HEK293 (cell line): ENCODE measurements around the gene CCDC40.

ENCODE experiments used
- CTCF ChIA-PET: fragments of 350-600 bp; formaldehyde crosslinking; extraction: SDS; loops from one replicate; lab custom pipeline; 2021; ENCODE audit warnings: antibody characterized with exemption; lab: Yijun Ruan, JAX
- POLR2A ChIA-PET: fragments of 300-600 bp; formaldehyde crosslinking; extraction: SDS; loops from one replicate; lab custom pipeline; 2020; ENCODE audit warnings: antibody characterized with exemption, inconsistent platforms; lab: Yijun Ruan, JAX
- H3K27ac ChIP-seq: fragments of 200-500 bp; sonication (Bioruptor generic); 2 replicates; pipeline ENCODE4 v1.5.1; 2014; ENCODE audit warnings: low read depth, low read length, control low read depth, inconsistent platforms; ENCODE audit errors: extremely low read depth
- H3K36me3 ChIP-seq, 2 experiments: fragments of 200-500 bp in 1 of 2; sonication (Bioruptor generic) in 1 of 2; 1 replicate in 1 of 2; 2 replicates in 1 of 2; pipeline ENCODE4 v1.5.1; 2014 to 2017; ENCODE audit warnings: inconsistent platforms in 2 of 2, low read length in 2 of 2; ENCODE audit not compliant: control insufficient read depth in 2 of 2, insufficient read depth in 1 of 2
- H3K4me1 ChIP-seq: fragments of 200-500 bp; sonication (Bioruptor generic); 2 replicates; pipeline ENCODE4 v1.5.1; 2014; ENCODE audit warnings: mild to moderate bottlenecking, low read length, inconsistent platforms; ENCODE audit not compliant: control insufficient read depth, insufficient read depth
- H3K4me3 ChIP-seq: 2 replicates; pipeline ENCODE4 v1.5.1; 2011; ENCODE audit warnings: low read depth, mild to moderate bottlenecking, control low read depth, low read length, moderate library complexity
- H3K9me3 ChIP-seq: fragments of 200-500 bp; sonication (Bioruptor generic); 2 replicates; pipeline ENCODE4 v1.5.1; 2014; ENCODE audit warnings: low read depth, low read length, inconsistent platforms; ENCODE audit not compliant: control insufficient read depth, insufficient read depth
- ATF2 ChIP-seq: fragments of 450-650 bp; formaldehyde crosslinking; IDR thresholded peaks from 2 replicates; pipeline ENCODE4 v1.5.1; 2016; ENCODE audit warnings: missing biosample characterization, missing genetic modification characterization, low read depth
- KLF1 ChIP-seq: fragments of 450-650 bp; formaldehyde crosslinking; IDR thresholded peaks from 2 replicates; pipeline ENCODE4 v1.5.1; 2016; ENCODE audit warnings: missing biosample characterization, missing genetic modification characterization
- OVOL3 ChIP-seq: fragments of 450-650 bp; formaldehyde crosslinking; IDR thresholded peaks from 2 replicates; pipeline ENCODE4 v1.5.1; 2016; ENCODE audit warnings: missing biosample characterization, missing genetic modification characterization
- SCRT1 ChIP-seq: fragments of 450-650 bp; formaldehyde crosslinking; IDR thresholded peaks from 2 replicates; pipeline ENCODE4 v1.5.1; 2016; ENCODE audit warnings: missing biosample characterization, missing genetic modification characterization, borderline replicate concordance
- SP2 ChIP-seq: fragments of 450-650 bp; formaldehyde crosslinking; IDR thresholded peaks from 2 replicates; pipeline ENCODE4 v1.5.1; 2016; ENCODE audit warnings: missing biosample characterization, missing genetic modification characterization
- SP7 ChIP-seq: fragments of 450-650 bp; formaldehyde crosslinking; IDR thresholded peaks from 2 replicates; pipeline ENCODE4 v1.5.1; 2016; ENCODE audit warnings: missing biosample characterization, missing genetic modification characterization
- ZFP41 ChIP-seq: fragments of 450-650 bp; formaldehyde crosslinking; IDR thresholded peaks from 2 replicates; pipeline ENCODE4 v1.5.1; 2016; ENCODE audit warnings: missing biosample characterization, missing genetic modification characterization, borderline replicate concordance
- ZNF114 ChIP-seq: fragments of 450-650 bp; formaldehyde crosslinking; IDR thresholded peaks from 2 replicates; pipeline ENCODE4 v1.5.0; 2017; ENCODE audit warnings: missing biosample characterization, missing genetic modification characterization
- ZNF133 ChIP-seq: fragments of 450-650 bp; formaldehyde crosslinking; IDR thresholded peaks from 2 replicates; pipeline ENCODE4 v1.5.1; 2016; ENCODE audit warnings: missing biosample characterization, missing genetic modification characterization
- ZNF174 ChIP-seq: fragments of 450-650 bp; formaldehyde crosslinking; IDR thresholded peaks from 2 replicates; pipeline ENCODE4 v1.5.0; 2017; ENCODE audit warnings: missing biosample characterization, mild to moderate bottlenecking, missing genetic modification characterization
- ZNF223 ChIP-seq: fragments of 450-650 bp; formaldehyde crosslinking; IDR thresholded peaks from 2 replicates; pipeline ENCODE4 v1.5.1; 2016; ENCODE audit warnings: missing biosample characterization, missing genetic modification characterization
- ZNF280C ChIP-seq: fragments of 450-650 bp; formaldehyde crosslinking; IDR thresholded peaks from 2 replicates; pipeline ENCODE4 v1.5.1; 2016; ENCODE audit warnings: missing biosample characterization, missing genetic modification characterization
- ZNF302 ChIP-seq: fragments of 450-650 bp; formaldehyde crosslinking; IDR thresholded peaks from 2 replicates; pipeline ENCODE4 v1.5.1; 2016; ENCODE audit warnings: missing biosample characterization, missing genetic modification characterization, low read depth
- ZNF510 ChIP-seq: fragments of 450-650 bp; formaldehyde crosslinking; IDR thresholded peaks from 2 replicates; pipeline ENCODE4 v1.5.1; 2018; ENCODE audit warnings: mild to moderate bottlenecking, missing genetic modification characterization, missing biosample characterization; ENCODE audit not compliant: insufficient replicate concordance
- ZNF513 ChIP-seq: fragments of 450-650 bp; IDR thresholded peaks from 2 replicates; pipeline ENCODE4 v1.5.1; 2018; ENCODE audit warnings: missing biosample characterization, missing genetic modification characterization
- ZNF677 ChIP-seq: fragments of 450-650 bp; IDR thresholded peaks from 2 replicates; pipeline ENCODE4 v1.5.0; 2018; ENCODE audit warnings: missing biosample characterization, mild to moderate bottlenecking, missing genetic modification characterization, moderate library complexity
- ZNF768 ChIP-seq: fragments of 450-650 bp; formaldehyde crosslinking; IDR thresholded peaks from 2 replicates; pipeline ENCODE4 v1.5.1; 2018; ENCODE audit warnings: missing biosample characterization, mild to moderate bottlenecking, missing genetic modification characterization
- TF ChIP-seq, protein P1 (sequence below): fragments of 450-650 bp; formaldehyde crosslinking; IDR thresholded peaks from 2 replicates; pipeline ENCODE4 v1.5.1; 2016; ENCODE audit warnings: missing biosample characterization, missing genetic modification characterization
- TF ChIP-seq, protein P2 (sequence below): fragments of 450-650 bp; formaldehyde crosslinking; IDR thresholded peaks from 2 replicates; pipeline ENCODE4 v1.5.1; 2016; ENCODE audit warnings: missing biosample characterization, missing genetic modification characterization, borderline replicate concordance
- TF ChIP-seq, protein P3 (sequence below): fragments of 450-650 bp; formaldehyde crosslinking; IDR thresholded peaks from 2 replicates; pipeline ENCODE4 v1.5.1; 2016; ENCODE audit warnings: missing biosample characterization, missing genetic modification characterization

Gene CCDC40

DNA sequence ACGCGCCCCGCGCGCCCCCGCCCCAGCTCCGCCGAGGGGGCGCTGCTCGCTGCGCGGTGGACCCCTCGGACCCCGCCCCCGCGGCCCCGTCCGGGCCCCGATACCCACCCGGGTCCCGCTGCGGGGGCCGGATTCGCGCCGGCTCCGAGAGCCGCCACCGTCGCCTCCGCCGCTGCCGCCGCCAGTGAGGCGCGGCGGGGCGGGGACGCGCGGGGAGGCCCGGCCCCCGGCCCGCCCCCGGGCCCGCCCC, 830 bp upstream of the CCDC40 start, which contains the start of gene TBC1D16 (continued):
- TF ChIP-seq ZNF513 (no peak), OVOL3 (tag by site-specific recombination) (no peak), ZNF174 (tag by site-specific recombination) (no peak)

GRCh38 chr17:80036715-80037477, 454 bp downstream of the CCDC40 start:
- POLR2A ChIA-PET, result no interaction called here
- peaks cover 0 to 17% of the 10 kb centered on the region in 2 experiments; a peak in 2 of 3 replicates for H3K36me3 ChIP-seq
- no peaks in the 10 kb centered on the region for H3K4me1 ChIP-seq
- CTCF ChIA-PET, result no interaction called here
- H3K27ac ChIP-seq, result peak overlapping the region; percentile 72; the same call in 1 of the 2 replicates
- H3K9me3 ChIP-seq, result no peaks in the 10 kb centered on the region
- peak overlapping the region; percentile 67 for H3K4me3 ChIP-seq
- TF ChIP-seq ZNF223 (tag by site-specific recombination) (no peak), ZNF280C (no peak), SP2 (tag by site-specific recombination) (peak; percentile 46; the same call in 1 of the 2 replicates), SP7 (peak; percentile 60), ZNF510 (tag by site-specific recombination) (no peak), ZNF768 (tag by site-specific recombination) (no peak), ZNF302 (tag by site-specific recombination) (no peak), ZNF133 (tag by site-specific recombination) (no peak), SCRT1 (tag by site-specific recombination) (no peak), ATF2 (tag by site-specific recombination) (no peak), ZFP41 (tag by site-specific recombination) (no peak), KLF1 (tag by site-specific recombination) (peak; percentile 24; the same call in 1 of the 2 replicates), ZNF114 (tag by site-specific recombination) (no peak), ZNF677 (tag by site-specific recombination) (no peak)
- TF ChIP-seq, protein P1, sequence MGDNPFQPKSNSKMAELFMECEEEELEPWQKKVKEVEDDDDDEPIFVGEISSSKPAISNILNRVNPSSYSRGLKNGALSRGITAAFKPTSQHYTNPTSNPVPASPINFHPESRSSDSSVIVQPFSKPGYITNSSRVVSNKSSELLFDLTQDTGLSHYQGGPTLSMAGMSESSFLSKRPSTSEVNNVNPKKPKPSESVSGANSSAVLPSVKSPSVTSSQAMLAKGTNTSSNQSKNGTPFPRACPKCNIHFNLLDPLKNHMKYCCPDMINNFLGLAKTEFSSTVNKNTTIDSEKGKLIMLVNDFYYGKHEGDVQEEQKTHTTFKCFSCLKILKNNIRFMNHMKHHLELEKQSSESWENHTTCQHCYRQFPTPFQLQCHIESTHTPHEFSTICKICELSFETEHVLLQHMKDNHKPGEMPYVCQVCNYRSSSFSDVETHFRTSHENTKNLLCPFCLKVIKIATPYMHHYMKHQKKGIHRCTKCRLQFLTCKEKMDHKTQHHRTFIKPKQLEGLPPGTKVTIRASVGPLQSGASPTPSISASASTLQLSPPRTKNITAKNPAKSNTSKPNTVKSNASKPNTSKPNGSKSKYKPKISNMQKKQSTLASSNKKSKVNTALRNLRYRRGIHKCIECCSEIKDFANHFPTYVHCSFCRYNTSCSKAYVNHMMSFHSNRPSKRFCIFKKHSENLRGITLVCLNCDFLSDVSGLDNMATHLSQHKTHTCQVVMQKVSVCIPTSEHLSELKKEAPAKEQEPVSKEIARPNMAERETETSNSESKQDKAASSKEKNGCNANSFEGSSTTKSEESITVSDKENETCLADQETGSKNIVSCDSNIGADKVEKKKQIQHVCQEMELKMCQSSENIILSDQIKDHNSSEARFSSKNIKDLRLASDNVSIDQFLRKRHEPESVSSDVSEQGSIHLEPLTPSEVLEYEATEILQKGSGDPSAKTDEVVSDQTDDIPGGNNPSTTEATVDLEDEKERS (tag by site-specific recombination), result no peak
- TF ChIP-seq, protein P2, sequence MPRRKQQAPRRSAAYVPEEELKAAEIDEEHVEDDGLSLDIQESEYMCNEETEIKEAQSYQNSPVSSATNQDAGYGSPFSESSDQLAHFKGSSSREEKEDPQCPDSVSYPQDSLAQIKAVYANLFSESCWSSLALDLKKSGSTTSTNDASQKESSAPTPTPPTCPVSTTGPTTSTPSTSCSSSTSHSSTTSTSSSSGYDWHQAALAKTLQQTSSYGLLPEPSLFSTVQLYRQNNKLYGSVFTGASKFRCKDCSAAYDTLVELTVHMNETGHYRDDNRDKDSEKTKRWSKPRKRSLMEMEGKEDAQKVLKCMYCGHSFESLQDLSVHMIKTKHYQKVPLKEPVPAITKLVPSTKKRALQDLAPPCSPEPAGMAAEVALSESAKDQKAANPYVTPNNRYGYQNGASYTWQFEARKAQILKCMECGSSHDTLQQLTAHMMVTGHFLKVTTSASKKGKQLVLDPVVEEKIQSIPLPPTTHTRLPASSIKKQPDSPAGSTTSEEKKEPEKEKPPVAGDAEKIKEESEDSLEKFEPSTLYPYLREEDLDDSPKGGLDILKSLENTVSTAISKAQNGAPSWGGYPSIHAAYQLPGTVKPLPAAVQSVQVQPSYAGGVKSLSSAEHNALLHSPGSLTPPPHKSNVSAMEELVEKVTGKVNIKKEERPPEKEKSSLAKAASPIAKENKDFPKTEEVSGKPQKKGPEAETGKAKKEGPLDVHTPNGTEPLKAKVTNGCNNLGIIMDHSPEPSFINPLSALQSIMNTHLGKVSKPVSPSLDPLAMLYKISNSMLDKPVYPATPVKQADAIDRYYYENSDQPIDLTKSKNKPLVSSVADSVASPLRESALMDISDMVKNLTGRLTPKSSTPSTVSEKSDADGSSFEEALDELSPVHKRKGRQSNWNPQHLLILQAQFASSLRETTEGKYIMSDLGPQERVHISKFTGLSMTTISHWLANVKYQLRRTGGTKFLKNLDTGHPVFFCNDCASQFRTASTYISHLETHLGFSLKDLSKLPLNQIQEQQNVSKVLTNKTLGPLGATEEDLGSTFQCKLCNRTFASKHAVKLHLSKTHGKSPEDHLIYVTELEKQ, result peak; percentile 43; the same call in 1 of the 2 replicates
- TF ChIP-seq, protein P3, sequence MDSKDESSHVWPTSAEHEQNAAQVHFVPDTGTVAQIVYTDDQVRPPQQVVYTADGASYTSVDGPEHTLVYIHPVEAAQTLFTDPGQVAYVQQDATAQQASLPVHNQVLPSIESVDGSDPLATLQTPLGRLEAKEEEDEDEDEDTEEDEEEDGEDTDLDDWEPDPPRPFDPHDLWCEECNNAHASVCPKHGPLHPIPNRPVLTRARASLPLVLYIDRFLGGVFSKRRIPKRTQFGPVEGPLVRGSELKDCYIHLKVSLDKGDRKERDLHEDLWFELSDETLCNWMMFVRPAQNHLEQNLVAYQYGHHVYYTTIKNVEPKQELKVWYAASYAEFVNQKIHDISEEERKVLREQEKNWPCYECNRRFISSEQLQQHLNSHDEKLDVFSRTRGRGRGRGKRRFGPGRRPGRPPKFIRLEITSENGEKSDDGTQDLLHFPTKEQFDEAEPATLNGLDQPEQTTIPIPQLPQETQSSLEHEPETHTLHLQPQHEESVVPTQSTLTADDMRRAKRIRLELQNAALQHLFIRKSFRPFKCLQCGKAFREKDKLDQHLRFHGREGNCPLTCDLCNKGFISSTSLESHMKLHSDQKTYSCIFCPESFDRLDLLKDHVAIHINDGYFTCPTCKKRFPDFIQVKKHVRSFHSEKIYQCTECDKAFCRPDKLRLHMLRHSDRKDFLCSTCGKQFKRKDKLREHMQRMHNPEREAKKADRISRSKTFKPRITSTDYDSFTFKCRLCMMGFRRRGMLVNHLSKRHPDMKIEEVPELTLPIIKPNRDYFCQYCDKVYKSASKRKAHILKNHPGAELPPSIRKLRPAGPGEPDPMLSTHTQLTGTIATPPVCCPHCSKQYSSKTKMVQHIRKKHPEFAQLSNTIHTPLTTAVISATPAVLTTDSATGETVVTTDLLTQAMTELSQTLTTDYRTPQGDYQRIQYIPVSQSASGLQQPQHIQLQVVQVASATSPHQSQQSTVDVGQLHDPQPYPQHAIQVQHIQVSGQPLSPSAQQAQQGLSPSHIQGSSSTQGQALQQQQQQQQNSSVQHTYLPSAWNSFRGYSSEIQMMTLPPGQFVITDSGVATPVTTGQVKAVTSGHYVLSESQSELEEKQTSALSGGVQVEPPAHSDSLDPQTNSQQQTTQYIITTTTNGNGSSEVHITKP, result peak; percentile 95
